Stimulated activated CD8-positive, alpha-beta memory T cell treated with anti-CD3 and anti-CD28 coated beads, Interleukin-2, amount 100 ng/mL, for 1 hour (primary cell): ENCODE results near the gene ZKSCAN3.
A peak's percentile ranks its signal among the peaks of the same experiment; 100 is the strongest.
"Not testable (repeated sequence)": the region's sequence is repeated elsewhere in the genome, so short reads cannot be mapped to it uniquely, and the experiment has no call there.

Experiments used
- DNase-seq, 2 donors: peaks; one replicate each; pipeline ENCODE4 v3.0.0-alpha.2; 2020; ENCODE audit warnings: low read depth in 2 of 2

Gene ZKSCAN3

GRCh38 chr6:28373925-28374324 is 24.2 kb downstream of the ZKSCAN3 start:
- no peak for DNase-seq

- DNase-seq = no peak
These were observed 28.1 kb downstream of the ZKSCAN3 start for GRCh38 chr6:28377879-28378278.

DNA sequence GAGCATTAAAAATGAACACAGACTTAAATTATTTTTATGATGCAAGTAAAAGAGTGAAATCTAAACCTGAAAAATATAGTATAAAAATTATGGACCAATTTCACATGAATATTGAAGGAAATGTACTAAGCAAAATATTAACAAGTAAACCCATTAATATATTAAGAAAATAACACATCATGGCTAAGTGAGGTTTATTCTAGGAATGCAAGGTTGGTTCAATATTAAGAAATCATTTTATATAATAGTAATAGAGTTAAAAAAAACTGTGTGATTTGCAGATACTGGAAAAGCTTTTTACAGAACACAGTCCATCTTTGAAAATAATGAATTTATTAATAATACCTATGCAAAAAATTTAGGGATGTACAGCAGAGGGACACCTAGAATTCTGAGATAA is 28.9 kb downstream of the ZKSCAN3 start:
- DNase-seq = no peak

- no peak for DNase-seq
These were observed 30.6 kb downstream of the ZKSCAN3 start for GRCh38 chr6:28380381-28380780.

DNA sequence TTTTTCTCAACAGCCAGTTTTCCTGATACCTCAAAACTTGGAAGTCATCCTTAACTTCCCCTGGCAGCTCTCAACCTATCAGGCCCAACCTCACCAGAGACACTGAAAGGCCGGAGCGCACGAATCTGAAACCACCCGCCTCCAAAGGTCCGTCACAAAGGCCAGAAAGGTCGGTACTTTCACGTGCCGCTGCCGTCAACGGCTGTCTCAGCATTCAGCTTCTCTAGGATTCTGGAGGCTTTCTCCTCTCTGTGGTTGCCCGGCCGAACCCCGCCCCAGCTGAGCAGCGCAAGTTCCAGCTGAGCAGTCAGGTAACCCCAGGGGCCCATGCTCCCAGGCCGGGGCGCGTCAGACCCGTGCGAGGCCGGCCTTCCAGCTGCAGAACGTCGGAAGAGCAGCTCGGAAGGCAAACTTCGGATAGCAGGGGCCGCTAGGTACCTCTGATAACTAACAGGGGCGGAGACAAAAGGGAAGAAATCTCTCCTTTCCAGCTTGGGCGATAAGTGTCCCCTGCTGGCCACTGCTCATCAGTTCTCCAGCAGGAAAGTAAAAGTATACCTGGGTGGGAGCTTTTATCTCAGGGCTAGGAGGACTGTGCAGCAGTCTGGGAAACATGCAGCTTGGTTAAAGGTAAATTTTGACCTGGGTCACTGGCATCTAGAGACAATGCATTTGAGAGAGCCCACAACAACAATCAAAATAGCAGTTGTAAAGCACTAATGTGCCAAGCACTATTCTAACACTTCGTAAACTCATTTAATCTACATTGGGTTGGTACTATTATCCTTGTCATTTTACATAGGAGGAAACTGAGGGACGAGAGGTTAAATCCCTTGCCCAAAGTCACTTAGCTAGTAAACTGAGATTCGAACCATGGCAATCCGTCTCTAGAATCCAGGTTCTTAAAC is 33.7 kb downstream of the ZKSCAN3 start:
- DNase-seq = no peak

- DNase-seq = no peak
These were observed 34.4 kb downstream of the ZKSCAN3 start for GRCh38 chr6:28384143-28384533.

DNA sequence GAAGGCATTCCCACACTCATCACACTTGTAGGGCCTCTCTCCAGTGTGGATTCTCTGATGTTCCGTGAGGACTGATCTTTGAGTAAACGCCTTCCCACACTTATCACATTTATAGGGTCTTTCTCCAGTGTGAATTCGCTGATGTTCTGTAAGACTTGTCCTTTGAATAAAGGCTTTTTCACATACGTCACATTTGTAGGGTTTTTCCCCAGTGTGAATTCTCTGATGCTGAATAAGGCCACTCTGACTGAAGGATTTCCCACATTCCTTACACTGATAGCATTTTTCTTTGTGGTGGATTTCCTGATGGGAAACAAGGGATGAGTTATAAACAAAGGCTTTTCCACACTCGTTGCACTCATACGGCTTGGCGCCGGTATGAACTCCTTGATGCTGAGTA is 40.9 kb downstream of the ZKSCAN3 start:
- no peak for DNase-seq

- no peak for DNase-seq
These were observed 44.3 kb downstream of the ZKSCAN3 start for GRCh38 chr6:28393912-28394662.

DNA sequence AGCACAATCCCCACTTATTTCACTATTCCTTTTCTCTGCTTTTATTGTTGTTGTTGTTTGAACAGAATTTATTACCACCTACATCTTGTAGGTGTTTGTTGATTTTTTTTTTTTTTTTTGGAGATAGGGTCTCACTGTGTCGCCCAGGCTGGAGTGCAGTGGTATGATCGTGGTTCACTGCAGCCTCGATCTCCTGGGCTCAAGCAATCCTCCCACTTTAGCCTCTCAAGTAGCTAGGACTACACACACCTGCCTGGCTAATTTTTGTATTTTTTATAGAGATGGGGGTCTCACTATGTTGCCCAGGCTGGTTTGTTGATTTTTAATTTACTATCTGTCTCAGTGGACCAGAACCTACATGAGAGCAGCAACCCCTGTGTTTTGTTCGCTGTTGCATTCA is 46.2 kb downstream of the ZKSCAN3 start:
- no peak for DNase-seq

DNA sequence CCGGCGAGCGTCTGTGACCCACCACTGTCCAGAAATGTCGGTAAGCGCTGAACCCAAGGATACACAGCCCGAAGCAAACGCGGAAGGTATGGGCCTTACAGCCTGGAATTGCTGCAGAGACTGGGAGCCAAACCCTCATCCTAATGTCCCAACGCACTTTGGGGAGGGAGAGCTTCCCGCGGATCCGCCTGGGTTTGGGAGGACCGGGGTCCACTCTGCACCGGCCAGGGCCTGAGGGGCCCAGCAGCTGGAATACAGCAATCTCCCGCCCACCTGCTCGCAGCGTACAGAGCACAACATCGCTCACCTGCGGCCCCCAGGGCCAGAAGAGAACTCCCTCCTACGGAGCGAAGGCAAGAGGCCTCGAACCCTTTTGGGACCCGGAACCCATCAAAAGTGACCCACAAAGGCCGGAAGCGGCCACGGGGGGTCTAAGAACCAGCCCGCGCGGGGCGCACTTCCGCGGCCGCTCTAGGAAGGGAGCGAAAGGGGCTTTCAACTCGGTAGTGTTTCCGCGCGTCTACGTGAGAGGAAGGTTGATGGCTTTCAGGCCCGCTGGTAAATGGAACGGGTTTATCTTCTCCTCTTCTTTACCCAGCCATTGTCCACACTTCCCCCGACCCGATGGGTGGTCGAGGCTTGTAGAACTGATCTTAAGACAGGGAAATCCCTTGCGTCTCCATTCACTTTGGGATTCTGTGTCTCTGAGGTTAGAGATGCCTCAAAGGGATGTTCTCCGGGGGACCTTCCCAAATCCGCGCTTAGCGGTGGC is 49.8 kb downstream of the ZKSCAN3 start, which contains the start of gene ZSCAN12:
TSS of gene ZSCAN12 (minus strand) at position 398 of the 772 bp plus-strand sequence. CDS start 1,342 bp downstream, outside the sequence.
- DNase-seq = peak; percentile 66 to 77

DNA sequence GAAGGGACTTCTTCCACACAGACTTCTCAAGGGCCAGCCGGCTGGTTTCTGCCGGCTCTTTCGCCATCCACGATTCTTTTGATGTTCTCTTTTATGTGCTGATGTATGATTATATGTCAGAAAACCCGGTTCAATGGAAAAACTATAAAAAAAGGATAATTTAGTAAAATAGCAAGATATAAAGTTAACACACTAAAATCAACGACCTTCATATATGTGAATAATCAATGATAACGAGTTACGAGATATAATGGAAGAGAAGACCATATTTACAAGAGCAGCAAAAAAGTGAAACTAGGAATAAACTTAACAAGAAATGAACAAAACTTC is 50.3 kb downstream of the ZKSCAN3 start:
- DNase-seq = no peak

DNA sequence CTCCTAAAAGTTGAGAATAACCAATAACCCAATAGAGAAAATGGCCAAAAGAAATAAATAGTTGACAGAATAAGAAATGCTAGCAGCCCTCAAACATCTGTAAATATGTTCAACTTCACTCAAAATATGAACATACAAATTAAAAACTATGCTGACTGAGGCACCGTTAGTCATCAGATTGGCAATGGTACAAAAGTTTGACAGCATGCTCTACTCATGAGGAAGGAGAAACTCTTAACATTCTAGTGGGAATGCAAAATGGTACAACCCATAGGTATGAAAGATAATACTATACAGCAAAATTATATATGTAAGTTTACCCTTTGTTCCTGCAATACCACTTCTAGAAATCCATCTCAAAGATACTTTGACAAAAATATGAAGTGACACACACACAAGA is 51.4 kb downstream of the ZKSCAN3 start:
- DNase-seq = no peak

- no peak for DNase-seq
These were observed 52.5 kb downstream of the ZKSCAN3 start for GRCh38 chr6:28402197-28402596.

GRCh38 chr6:28403923-28404322 is 54.2 kb downstream of the ZKSCAN3 start:
- not testable (repeated sequence) for DNase-seq

DNA sequence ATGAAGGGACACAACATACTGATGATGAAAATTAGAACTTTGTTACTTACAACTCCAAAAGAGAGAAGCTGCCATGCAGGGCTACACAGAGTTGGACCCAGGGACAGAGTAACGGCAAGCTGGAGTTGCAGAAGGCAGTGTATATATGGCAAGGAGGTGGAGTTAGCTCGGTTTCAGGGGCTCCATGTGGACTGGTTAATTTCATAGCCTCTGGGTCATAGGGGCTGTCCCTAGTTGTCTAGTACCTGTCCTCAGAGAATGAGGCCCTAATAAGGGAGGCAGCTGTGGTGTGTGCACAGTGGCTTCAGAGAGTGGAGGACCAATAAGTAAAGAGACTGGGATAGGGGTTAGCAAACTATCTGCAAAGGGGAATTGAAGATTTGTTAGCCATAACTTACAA is 57.7 kb downstream of the ZKSCAN3 start:
- DNase-seq = no peak

- DNase-seq = no peak
These were observed 58.5 kb downstream of the ZKSCAN3 start for GRCh38 chr6:28408076-28408802.

- no peak for DNase-seq
These were observed 61.0 kb downstream of the ZKSCAN3 start for GRCh38 chr6:28410767-28411166.

DNA sequence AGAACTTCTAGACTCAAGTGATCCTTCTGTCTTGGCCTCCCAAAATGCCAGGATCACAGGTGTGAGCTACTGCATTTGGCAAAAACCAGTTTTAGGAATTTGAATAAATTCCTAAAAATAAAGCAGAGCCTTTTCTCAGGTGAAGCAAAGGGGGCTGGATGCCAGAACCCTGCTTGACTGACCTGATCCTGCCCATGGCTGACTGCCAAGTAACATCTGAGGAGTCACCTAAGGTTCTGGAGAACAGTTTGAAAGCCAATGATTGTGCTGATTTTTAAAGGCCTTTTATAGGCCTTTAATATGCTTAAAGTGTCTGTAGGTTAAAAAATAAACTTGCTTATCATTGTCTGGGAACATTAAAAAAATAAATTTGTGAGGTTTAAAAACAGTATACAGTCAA is 63.9 kb downstream of the ZKSCAN3 start:
- DNase-seq = no peak
